NCI-H2029 treated with DMSO at 0.1 percent for 48 hours (cell line): ENCODE data around the gene HYCC1.
A peak's percentile ranks its signal among the peaks of the same experiment; 100 is the strongest.
"Not testable (repeated sequence)": the region's sequence is repeated elsewhere in the genome, so short reads cannot be mapped to it uniquely, and the experiment has no call there.

Experiments
- DNase-seq: peaks from one replicate; lab custom pipeline; 2025; lab: John Stamatoyannopoulos, UW

HYCC1 gene

DNA sequence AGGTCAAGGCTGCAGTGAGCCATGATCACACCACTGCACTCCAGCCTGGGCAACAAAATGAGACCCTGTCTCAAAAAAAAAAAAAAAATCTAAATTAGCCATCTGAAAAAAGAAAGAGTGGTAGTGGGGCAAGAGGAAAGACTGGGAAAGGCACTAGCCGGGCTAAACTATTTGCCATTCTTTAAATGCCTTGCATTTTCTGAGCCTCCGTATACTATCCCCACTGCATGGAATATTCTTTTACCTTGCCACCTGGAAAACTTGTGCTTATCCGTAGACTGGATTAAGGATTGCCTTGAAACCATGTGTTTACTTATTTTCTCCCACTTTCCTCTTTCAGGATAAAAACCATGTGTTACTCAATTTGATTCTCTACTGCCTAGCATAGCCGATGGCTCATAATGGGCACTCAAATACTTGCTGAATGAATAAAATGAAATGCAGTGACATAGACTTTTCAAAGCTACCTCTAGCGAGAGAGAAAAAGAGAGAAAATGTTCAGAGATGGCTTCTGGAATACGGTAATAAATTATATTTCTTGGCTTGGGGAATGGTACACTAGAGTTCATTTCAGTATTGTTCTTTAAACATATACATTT lies 30.6 kb downstream of the HYCC1 start:
- no peak for DNase-seq

DNA sequence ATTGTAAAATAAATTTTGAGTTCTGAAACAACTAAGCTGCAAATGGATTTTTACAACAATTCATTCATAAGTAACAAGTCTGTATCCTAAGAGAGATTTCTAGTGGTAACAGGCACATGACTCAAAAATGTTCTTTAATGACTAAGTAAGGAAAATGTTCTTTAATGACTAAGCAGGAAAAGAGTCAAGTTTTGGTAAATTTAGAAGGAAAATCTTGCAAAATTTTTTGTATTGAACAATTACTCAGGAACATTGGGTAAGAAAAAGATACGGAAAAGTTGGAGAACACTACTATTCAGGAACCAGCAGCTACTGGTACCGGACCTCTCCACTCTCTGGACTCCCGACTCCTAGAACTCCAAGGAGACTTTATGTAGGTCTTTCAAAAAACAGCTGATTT lies 33.5 kb downstream of the HYCC1 start:
- DNase-seq: no peak

DNA sequence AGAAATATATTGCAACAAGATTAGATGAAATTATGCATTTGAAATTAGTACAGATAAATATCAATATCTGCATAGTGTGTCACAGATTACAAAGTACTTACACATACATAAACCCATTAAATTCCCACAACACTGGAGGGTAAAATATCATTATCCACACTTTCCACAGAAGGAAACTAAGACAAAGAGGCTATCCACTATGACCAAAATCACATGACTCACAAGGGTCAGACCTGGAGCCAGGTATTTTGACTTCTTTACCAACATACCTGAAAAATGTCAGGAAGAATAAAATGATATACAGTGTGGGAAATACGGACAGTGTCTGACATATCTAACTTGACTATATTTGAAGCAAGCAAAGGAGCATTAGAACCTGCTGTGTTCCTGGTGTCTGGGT lies 34.1 kb downstream of the HYCC1 start:
- no peak for DNase-seq

DNA sequence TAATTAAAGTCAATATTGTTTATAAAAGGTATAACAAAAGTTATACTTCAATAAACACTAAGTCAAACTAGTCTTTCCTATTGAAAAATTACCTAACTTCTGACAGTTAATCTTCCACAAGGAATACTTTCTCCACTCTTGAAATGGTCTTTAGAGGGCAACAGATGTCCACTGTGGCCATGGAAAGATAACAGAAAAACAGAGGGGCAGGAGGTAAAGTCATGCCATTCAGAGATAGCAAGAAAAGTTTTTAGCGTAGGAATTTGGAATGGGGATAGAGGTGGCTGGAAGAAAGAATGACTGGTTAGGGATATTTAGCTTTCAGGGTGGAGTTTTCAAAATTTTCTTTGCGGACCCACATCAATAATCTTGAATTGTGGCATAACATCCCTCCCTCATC lies 34.7 kb downstream of the HYCC1 start:
- no peak for DNase-seq

DNA sequence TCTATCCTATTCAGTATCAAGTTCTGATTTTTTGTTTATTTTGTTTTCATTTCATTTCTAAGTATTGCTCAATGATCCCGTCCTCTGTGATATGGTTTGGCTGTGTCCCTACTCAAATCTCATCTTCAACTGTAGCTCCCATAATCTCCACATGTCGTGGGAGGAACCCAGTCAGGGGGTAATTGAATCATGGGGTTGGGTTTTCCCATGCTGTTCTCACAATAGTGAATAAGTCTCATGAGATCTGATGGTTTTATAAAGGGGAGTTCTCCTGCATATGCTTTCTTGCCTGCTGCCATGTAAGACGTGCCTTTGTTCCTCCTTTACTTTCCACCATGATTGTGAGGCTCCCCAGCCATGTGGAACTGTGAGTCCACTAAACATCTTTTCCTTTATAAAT lies 39.3 kb downstream of the HYCC1 start:
- not testable (repeated sequence) for DNase-seq

DNA sequence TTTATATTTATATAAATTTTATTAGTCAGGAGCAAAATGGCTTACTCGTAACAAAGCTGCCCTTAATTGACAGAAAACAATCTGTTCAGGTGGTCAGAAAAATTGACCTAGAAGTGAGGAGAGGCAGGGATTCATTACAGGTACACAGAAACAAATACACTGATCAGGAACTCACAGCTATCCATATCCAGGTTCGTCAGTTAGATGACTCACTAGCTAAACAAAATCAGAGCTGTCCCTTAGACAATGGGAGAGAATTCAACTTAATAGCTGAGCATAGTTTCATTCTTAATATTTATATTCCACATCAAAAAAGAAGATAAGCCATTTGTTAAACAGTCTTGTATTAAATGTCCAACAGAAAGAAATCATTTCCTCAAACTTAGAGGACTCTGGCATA lies 41.7 kb downstream of the HYCC1 start:
- DNase-seq: no peak

DNA sequence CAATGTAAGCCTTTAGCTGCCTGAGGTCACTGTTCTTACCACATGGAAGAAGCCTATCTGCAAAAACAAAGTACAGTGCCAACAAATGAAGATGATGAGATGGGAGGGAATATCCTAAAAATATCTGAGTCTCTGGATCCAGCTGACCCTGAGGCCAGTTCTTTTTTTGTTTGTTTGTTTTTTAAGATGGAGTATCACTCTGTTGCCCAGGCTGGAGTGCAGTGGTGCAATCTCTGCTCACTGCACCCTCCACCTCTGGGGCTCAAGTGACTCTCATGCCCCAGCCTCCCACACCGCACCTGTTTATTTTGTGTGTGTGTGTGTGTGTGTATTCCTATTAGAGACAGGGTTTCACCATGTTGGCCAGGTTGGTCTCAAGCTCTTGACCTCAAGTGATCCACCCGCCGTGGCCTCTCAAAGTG lies 44.9 kb downstream of the HYCC1 start:
- peak; percentile 4 for DNase-seq
